GM23248 (cell line): ENCODE data around the gene UBXN6.

Source experiments
- EZH2 ChIP-seq: fragments of 200-600 bp; sonication (generic); IDR thresholded peaks from 2 replicates; pipeline ENCODE4 v1.6.1; 2018; ENCODE audit warnings: antibody characterized with exemption, mild to moderate bottlenecking; ENCODE audit not compliant: insufficient read depth, poor library complexity, severe bottlenecking
- EZH2phosphoT487 ChIP-seq: fragments of 200-600 bp; sonication (generic); IDR thresholded peaks from 2 replicates; pipeline ENCODE4 v1.6.1; 2018; ENCODE audit warnings: antibody characterized with exemption, moderate library complexity, mild to moderate bottlenecking, low read depth; ENCODE audit not compliant: insufficient read depth

- no peak for TF ChIP-seq EZH2phosphoT487
- no peak for TF ChIP-seq EZH2
Measured at GRCh38 chr19:4497770-4498389, 40.3 kb upstream of the UBXN6 start.
